ENCODE measurements around the gene CCSER2.

- TF ChIP-seq ZNF384 (IDR thresholded peaks at IDR 0.05) = no peak
- TF ChIP-seq SP1 (IDR thresholded peaks at IDR 0.05) = no peak
- TF ChIP-seq TARDBP (IDR thresholded peaks at IDR 0.05) = no peak
- TF ChIP-seq FOXM1 (IDR thresholded peaks at IDR 0.05; ENCODE audit: borderline replicate concordance) = no peak
- TF ChIP-seq FOXA1 (IDR thresholded peaks at IDR 0.05) = no peak
- no peak for TF ChIP-seq PKNOX1 (IDR thresholded peaks at IDR 0.05)
- TF ChIP-seq ARNT (IDR thresholded peaks at IDR 0.05) = no peak
- no peak for TF ChIP-seq ELF4 (IDR thresholded peaks at IDR 0.05)
- TF ChIP-seq BHLHE40 (IDR thresholded peaks at IDR 0.05; ENCODE audit: borderline replicate concordance) = no peak
- no peak for TF ChIP-seq SUZ12 (IDR thresholded peaks at IDR 0.05)
- no peak for TF ChIP-seq FOXK2 (IDR thresholded peaks at IDR 0.05)
Measured at GRCh38 chr10:84524435-84524834, 196.0 kb downstream of the CCSER2 start.
